Measurements from ENCODE around the gene HIC1.

GRCh38 chr17:2110436-2110835 lies 55.5 kb downstream of the HIC1 start:
- TF ChIP-seq, protein P1, sequence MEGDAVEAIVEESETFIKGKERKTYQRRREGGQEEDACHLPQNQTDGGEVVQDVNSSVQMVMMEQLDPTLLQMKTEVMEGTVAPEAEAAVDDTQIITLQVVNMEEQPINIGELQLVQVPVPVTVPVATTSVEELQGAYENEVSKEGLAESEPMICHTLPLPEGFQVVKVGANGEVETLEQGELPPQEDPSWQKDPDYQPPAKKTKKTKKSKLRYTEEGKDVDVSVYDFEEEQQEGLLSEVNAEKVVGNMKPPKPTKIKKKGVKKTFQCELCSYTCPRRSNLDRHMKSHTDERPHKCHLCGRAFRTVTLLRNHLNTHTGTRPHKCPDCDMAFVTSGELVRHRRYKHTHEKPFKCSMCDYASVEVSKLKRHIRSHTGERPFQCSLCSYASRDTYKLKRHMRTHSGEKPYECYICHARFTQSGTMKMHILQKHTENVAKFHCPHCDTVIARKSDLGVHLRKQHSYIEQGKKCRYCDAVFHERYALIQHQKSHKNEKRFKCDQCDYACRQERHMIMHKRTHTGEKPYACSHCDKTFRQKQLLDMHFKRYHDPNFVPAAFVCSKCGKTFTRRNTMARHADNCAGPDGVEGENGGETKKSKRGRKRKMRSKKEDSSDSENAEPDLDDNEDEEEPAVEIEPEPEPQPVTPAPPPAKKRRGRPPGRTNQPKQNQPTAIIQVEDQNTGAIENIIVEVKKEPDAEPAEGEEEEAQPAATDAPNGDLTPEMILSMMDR (conservative IDR thresholded peaks at IDR 0.05): no peak
- no peak for TF ChIP-seq ZFX (IDR thresholded peaks at IDR 0.05)
